KOPT-K1 (cell line): ENCODE data around the gene TRRAP.

Source experiments
- H3K27ac ChIP-seq: fragments of 200-600 bp; sonication (generic); 2 replicates; pipeline ENCODE4 v1.5.1; 2016; ENCODE audit warnings: antibody characterized with exemption, mild to moderate bottlenecking, low read depth, low read length; ENCODE audit not compliant: poor library complexity, severe bottlenecking
- H3K36me3 ChIP-seq: fragments of 200-600 bp; sonication (generic); 2 replicates; pipeline ENCODE4 v1.5.1; 2017; ENCODE audit warnings: antibody characterized with exemption, mild to moderate bottlenecking, low read length, moderate library complexity; ENCODE audit not compliant: insufficient read depth
- H3K9me3 ChIP-seq: fragments of 200-600 bp; sonication (generic); 2 replicates; pipeline ENCODE4 v1.5.1; 2017; ENCODE audit warnings: antibody characterized with exemption, low read length, mild to moderate bottlenecking; ENCODE audit not compliant: insufficient read depth, poor library complexity, severe bottlenecking

Gene TRRAP

DNA sequence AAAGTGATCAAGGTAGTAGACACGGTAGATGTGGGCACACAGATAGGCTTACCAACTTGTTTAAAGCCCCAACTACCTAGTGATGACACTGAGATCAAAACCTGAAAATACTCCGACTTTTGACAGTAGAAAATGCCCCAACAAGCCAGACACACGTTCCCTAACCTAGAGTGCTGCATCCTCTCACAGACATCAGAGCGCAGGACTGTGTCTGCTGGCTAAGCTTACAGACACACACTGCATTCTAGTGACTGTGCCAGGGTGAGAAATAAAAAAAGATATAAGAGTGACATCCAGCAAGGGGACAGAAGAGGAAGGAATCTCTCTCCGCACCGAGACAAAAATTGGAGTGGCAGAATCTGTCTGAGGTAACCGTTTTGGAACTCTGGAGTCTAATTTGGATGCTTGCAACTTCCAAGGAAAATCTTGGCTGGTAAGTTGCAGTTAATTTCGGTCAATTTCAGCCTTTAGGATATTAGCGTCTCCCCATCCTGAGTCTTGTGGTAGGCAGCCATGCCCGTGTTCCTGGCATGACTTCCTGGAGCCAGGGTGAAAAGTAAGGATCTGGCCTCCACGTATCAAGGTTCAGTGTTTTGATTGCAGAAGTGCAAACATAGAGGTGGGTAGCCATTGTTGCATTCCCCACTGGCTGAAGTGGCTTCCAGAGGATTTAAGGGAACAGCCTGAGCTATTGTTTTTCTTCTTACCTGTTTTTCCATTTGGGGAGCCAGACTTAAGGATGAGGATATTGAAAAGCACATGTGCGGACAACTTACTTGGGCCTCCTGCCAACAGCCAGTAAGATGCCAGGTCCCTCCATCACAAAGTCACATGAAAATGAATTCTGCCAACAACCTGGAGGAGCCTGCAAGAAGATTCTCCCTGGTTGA is 141.4 kb downstream of the TRRAP start:
- Histone ChIP-seq H3K27ac (no peak overlapping the region), H3K9me3 (no peaks in the 10 kb centered on the region), H3K36me3 (peaks cover 84% of the 10 kb centered on the region)

DNA sequence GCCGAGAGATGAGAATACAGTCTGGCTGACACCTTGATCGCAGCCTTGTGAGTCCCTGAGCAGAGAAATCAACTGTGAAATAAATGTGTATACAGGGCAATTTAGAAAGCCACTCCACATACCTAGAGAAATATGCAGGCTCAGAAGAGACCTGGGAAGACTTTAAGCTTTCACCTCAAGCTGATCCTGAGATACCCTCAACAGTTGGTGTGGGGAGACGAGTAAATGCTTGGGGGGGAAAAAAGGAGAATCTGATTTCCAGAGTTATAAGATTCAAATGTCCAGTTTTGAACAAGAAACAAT is 142.0 kb downstream of the TRRAP start:
- Histone ChIP-seq H3K9me3 (no peaks in the 10 kb centered on the region), H3K27ac (no peak overlapping the region), H3K36me3 (peaks cover 79% of the 10 kb centered on the region)

DNA sequence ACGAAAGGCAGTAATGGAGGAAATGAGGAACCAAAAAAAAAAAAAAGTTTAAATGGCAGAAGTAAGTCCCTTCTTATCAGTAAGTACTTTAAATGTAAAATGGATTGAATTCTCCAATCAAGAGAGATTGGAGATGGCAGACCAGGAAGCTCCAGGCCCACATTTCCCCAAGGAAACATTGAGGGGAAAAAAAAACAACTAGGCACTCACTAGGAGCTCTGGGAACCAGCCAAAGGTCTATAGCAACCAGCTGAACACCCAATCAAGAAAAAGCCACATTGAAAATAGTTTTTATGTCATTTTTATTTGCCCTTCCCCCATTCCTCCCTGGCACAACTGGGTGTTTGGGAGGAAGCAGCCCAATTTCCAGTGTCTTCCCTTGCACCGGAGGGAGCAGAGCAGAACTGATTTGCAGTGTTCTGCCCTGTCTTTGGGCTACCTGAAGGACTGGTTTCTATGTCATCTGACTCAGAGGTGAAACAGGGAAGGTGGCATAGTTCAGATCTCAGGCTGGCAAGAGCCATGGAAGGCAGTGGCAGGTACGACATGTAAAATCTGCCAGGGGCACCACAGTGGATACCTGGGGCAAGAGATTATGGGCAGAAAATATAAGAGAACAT is 143.7 kb downstream of the TRRAP start:
- Histone ChIP-seq H3K36me3 (peaks cover 70% of the 10 kb centered on the region), H3K9me3 (no peaks in the 10 kb centered on the region), H3K27ac (no peak overlapping the region)

DNA sequence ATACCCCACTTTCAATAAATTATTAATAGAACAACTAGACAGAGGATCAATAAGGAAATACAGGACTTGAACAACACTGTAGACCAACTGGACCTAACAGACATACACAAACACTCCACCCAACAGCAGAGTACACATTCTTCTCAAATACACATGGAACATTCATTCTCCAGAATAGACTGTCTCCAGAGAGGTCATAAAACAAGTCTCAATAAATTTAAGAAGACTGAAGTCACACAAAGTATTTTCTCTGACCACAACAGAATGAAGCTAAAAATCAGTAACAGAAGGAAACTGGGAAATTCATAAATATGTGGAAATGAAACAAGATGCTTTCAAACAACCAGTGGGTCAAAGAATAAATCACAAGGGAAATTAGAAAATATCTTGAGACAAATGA is 145.7 kb downstream of the TRRAP start:
- Histone ChIP-seq H3K27ac (no peak overlapping the region), H3K36me3 (peaks cover 75% of the 10 kb centered on the region), H3K9me3 (no peaks in the 10 kb centered on the region)

DNA sequence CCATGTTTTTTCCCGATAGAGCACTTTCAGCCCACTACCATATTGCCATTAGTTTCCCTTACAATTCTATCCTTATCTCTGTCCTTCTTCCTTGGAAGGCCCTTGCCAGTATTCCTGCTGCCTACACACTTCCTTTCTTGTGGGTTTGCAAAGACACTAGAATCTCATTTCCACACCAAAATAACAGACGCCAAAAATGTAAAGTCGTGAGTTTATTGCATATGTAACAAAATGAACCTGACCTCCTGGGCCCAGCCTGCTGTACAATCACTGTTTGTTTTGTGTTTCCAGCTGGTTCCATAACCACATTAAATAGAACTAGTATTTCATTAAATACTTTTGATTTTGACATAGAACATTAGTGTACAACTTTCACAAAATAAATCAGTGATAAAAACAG is 148.9 kb downstream of the TRRAP start:
- Histone ChIP-seq H3K27ac (no peak overlapping the region), H3K36me3 (peaks cover 75% of the 10 kb centered on the region), H3K9me3 (no peaks in the 10 kb centered on the region)

DNA sequence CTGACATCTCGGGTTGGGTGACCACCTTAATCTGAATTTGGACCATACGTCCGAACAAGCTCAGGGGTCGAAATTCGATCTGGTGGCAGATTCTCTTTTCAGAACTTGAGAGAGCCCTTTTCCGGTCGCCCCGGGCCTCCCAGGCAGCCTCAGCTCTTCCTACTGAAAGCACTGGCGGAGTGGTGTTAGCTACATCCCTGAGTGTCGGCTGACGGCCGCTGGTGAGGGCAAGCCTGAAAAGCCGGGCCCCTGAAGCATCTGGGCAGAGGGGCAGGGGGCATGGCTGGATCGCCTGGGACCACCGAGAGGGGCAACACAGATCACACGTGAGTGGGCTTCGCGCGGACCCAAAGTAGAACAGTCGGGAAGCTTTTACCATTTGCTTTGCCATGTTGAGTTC is 149.5 kb downstream of the TRRAP start:
- Histone ChIP-seq H3K9me3 (no peaks in the 10 kb centered on the region), H3K36me3 (peaks cover 80% of the 10 kb centered on the region), H3K27ac (no peak overlapping the region)

DNA sequence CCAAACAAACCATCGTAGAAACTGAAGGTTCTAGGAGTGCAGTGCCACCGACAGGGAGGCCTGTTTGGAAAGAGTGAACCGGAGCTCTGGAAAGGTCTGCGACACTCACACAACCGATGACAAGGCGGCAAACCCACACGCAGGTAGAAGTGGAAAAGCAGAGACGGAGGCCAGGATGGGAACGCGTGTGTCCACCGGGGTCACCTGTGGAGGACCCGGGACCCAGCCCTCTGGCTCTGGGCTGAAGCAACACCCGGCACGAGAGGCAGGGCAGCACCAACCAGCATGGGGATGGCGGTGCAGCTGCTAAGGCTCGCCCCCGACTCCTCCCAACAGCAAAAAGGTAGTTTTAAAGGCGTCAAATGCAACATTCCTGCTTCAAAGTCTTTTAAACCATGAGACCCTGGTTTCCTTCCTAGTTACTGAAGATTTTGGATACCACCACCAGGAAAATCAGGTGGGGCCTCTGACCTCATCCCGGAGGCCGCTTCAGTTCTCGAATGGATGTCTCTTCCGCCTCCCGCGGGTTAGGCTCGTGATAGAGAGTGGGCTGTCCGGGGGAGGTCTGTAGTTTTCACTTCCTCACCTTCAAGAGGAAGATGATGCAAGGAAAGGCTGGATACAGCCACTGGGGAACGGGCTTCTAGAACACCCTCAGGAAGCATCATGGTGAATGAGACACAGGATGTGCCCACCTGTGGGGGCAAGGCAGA is 150.1 kb downstream of the TRRAP start:
- Histone ChIP-seq H3K36me3 (peaks cover 86% of the 10 kb centered on the region), H3K9me3 (no peaks in the 10 kb centered on the region), H3K27ac (no peak overlapping the region)

DNA sequence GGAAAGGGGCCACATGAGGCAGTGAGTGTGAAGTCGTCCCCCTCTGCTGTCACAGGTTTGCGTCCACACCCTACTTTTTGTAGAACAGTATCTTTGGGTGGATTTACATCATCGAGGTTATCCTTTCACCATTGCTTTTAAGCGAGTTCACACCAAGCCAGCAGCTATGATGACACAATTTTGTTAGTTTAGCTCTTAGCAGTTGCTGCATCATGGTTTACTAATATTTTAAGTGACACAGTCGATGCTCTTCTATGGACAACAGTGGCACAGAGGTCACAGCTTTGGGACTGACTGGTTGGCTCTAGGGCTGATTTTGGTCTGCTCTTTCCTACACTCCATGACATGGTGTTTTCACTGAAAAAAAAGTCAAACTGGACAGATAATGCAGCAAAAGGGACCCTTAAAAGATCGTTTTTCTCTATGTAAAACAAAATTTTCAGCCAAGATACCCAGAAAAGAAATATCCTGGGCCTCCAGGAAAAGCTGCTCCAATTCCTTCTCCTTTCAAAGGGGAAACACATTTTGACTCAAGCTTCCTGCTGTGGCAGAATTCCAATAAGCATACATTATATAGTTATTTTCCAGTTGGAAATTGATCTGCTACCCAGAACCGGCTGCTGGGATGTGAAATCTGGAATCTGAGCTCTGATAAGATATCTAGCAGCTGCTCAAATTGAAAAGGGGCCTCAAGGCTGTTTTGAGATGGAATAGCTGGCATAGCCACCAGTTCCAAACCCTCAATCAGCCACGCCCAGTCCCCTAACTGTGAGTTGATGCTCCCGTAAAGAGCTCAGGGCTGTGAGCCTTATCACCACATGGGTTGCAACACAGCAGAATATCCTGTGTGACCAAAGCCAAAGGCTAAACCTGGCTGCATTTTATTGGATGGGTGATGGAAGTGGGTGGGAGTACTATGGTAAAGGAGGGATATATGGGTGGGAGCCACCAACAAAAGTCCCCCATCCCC is 151.4 kb downstream of the TRRAP start:
- Histone ChIP-seq H3K9me3 (no peaks in the 10 kb centered on the region), H3K27ac (no peak overlapping the region), H3K36me3 (peaks cover 86% of the 10 kb centered on the region)

DNA sequence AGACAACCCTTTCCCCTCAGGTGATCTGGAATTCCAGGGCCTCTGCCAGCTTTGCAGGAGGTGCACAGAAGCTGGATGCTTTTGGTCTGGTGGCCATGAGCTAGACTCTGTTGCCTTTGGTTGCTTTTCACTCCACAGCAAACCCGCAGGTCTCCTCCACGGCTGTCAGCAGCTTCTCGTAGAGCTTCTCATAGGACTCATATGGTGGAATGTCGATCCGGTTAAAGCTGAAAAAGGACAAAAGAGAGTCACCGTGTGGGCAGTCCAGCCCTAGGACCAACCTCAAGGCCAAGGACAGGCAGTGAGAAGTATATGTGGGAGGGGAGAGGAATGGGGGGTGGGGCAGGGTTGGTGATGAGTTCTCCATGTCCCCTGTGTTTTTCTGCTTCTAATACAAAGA is 152.1 kb downstream of the TRRAP start:
- Histone ChIP-seq H3K27ac (no peak overlapping the region), H3K9me3 (no peaks in the 10 kb centered on the region), H3K36me3 (peaks cover 91% of the 10 kb centered on the region)

DNA sequence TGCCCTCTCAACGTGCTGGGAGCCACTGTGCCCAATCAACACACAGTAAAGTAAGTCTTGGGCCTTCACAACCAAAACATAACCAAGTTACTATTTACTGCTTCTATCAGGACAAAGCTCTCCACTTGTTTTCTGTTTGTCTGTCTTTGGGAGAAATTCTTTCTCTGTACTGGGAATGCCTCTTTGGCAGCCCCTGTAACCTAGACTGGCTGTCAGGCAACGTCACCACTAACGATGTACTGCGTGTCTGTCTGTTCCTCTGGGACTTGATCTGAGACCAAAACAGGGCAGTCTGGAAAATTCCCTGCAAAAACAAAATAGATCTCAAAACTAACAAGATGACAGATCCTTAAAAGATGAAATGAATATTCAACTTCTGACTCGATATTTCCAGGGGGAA is 152.6 kb downstream of the TRRAP start:
- Histone ChIP-seq H3K27ac (no peak overlapping the region), H3K9me3 (no peaks in the 10 kb centered on the region), H3K36me3 (peaks cover 91% of the 10 kb centered on the region)

DNA sequence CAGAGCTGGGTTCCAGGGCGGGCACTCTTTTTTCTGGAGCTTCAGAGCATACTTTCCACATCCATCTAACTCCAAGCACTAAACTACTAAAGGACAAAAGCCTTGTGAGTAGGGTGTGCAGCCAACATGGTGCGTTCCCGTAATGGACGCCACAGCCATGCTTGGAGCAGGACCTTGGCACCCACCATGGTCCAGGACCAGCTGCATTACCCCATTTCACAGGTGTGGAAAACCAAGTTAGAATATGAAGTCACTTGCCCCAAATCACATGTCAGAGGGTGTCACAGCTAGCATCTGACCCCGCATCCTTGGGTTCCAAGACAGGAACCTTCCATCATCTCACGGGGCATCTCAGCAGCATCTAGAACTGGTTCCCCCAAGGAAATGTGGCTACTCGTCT is 153.2 kb downstream of the TRRAP start:
- Histone ChIP-seq H3K36me3 (peaks cover 94% of the 10 kb centered on the region), H3K9me3 (no peaks in the 10 kb centered on the region), H3K27ac (no peak overlapping the region)

DNA sequence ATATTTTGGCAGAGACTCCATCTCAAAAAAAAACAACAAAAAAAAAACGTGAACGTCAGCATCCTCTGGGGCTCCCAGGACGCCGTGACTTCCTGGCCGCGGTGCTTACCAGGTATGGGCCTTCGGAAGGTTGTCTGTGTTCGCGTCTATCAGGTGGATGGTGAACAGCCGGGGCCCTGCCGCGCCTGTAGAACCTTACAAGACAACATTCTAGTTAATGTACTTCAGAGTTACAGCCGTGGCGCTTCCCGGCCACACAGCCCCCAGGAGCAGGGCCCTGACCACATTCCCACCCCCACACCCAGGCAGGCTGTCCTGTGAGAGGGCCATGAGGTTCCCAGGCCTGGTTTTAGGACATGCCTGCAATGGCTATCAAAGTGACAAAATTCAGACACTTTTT is 154.6 kb downstream of the TRRAP start:
- no peak overlapping the region for H3K27ac ChIP-seq
- peaks cover 100% of the 10 kb centered on the region for H3K36me3 ChIP-seq
- H3K9me3 ChIP-seq = no peaks in the 10 kb centered on the region

DNA sequence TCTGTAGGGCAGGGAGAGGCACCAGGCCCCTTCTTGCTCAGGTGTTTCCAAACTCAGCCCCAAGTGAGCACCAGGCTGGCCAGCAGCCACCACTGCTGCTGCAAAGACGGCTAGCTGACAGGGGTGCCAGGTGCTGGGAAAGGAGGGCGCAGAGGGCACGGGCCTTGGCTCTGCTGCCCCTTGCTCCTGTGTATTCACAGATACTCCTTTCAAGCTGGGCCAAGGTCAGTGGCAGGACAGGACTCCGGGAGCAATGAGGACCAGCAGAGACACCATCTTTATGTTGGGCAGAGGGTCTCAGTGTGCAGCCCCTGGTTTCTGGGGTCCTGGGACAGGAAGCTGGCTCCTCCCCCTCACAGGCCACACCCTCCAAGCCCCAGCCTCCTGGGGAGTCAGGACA is 155.4 kb downstream of the TRRAP start:
- Histone ChIP-seq H3K36me3 (peaks cover 100% of the 10 kb centered on the region), H3K9me3 (no peaks in the 10 kb centered on the region), H3K27ac (no peak overlapping the region)

DNA sequence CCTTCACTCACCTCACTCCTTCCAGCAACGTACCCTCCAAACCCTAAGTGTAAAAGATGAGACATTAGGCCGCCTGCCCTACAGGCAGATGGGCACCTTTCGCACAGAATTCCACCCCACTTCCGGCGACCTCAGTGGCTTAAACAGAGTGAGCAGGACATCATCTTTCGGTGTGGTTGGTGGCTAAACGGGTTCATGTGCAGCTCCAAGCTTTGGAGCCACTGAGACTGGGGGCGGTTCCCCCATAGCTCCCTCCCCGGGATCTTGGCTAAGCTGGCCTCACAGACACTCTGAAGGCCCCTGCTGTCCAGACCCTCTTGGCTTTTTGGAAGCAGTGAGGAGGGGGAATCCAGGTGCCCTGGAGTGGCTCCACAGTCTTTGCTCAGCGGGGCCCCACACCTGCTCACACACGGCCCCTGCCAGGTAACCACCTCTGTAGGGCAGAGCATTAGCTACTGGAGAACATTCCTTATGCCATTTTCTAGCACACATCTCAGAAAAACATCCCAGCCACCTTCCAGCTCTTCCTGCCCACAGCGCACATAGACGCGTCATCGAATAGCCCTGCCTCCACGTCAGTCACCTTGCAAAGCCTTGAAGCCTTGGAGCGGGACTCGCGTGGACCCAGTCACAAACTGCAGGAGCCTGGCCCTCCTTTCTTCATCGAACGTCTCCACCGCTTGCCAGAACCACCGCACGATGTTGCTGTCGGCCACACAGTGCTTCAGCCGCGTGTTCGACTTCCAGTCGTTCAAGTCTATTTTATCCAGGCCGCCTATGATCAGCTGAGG is 156.8 kb downstream of the TRRAP start:
- no peak overlapping the region for H3K27ac ChIP-seq
- no peaks in the 10 kb centered on the region for H3K9me3 ChIP-seq
- H3K36me3 ChIP-seq = peaks cover 100% of the 10 kb centered on the region
